Right kidney (tissue), 1 donor: Measurements from ENCODE around the gene CCL22.
A peak's percentile ranks its signal among the peaks of the same experiment; 100 is the strongest.
"Not testable (repeated sequence)": the region's sequence is repeated elsewhere in the genome, so short reads cannot be mapped to it uniquely, and the experiment has no call there.

Experiments used
- DNase-seq: peaks from one replicate; pipeline ENCODE4 v3.0.0-alpha.2; 2016

The CCL22 gene

DNA sequence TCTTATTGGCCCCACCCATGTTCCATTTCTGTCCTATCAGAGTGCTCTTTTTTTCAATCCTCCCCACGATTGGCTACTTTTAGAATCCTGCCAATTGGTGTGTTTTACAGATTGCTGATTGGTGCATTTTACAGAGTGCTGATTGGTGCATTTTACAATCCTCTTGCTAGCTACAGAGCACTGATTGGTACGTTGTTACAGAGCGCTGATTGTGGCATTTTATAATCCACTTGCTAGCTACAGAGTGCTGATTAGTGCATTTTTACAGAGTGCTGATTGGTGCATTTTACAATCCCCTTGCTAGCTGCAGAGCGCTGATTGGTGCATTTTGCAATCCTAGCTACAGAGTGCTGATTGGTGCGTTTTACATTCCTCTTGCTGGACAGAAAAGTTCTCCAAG lies 36.4 kb downstream of the CCL22 start:
- DNase-seq = no peak

DNA sequence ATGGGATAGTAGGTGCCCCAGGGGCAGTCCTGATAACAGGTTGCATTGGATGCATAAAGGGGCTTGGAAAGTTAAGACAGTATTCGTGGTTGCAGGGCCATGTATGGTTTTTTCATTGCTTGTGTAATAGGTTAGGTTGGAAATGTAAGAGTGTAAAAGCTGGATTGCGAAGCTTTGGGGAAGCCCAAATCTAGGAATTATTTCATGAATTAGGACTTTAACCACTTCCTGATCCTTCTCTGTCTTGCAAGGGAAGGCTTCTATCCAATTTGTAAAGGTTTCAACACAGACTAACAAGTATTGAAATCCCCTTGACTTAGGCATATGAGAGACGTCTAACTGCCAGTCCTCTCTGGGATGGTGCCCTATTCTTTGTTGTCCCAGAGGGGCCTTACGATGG lies 38.2 kb downstream of the CCL22 start:
- DNase-seq = no peak

DNA sequence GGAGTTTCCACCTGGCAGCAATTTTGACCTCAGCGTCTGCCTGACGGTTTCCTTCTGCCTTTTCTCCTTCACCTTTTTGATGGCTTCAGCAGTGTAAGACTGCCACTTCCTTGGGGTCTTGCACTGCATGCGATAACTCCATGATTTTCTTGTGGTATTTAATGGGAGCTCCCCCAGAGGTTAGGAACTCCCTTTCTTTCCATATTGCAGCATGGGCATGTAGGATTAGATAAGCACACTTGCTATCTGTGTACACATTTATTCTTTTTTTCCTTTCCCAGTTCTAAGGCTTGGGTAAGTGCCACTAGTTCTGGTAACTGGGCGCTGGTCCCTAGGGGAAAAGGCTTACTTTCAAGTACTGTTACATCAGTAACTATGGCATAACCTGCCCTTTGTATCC lies 38.9 kb downstream of the CCL22 start:
- not testable (repeated sequence) for DNase-seq

DNA sequence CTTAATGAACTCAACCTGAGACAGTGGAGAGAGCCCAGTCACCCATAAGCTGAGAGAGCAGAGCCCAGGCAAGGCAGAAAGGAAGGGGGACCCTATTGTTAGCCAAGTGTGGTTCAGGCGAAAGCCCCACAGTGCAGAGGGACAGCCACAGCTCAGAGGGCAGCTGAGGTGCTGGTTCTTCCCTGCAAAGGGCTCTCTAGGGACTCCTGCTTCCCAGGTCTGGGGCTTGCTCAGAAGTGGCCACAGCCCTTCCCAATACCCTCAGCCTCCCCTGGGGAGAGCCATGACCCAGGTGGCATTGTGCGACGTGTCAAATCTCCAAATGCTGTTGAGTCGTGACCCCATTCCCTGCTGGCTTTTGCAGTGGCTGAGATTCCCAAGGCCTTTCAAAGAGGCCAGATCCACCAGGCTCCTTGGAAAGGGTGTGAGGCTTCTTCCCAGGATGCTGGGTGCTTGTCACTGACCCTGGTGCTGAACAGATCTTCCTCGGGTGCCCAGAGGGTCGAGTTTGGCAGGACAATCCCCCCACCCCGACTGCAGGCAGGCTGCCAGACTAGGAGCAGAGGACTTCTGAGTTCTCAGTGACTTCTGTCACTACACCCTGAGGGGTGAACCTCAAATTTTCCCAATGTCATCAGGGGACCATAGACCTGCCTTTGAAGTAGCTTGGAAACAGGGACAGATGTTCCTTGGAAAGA lies 43.5 kb downstream of the CCL22 start:
- no peak for DNase-seq

DNA sequence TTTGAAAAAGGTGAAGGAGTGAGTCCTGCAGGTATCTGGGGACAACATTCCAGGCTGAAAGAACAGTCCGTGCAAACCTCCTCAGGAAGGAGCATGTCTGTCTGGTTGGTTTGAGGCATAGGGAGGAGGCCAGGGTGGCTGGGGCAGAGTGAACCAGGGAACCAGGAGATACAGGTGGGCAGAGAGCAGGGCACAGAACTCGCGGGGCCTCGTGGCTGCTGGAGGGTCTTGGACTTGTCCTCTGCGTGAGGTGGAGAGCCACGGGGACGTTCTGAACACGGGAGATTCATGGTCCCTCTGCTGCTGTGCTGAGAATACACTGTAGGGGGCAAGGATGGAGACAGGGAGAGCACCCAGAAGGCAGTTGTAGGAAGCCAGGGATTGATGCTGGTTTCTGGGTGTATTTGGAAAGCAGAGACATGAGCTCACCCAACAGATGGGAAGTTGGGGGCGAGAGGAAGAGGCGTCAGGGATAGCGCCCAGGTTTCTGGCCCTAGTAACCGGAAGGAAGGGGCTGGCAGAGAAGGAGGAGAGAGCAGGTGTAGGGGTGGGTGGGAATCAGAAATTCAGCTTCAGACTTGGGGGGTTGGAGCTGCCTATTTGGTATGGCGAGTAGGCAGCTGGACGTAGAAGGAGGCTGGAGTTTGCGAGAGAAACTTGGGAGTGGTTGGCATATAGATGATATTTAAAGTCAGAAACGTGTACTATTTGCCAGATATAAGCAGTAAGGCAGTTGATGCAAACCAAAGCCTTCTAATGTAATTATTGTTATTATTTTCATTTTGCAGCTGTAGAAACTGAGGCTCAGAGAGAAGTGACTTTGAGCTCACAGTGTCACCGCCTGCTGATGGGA lies 45.6 kb downstream of the CCL22 start, which contains the start of gene CCL17:
CCL17 (plus strand) TSS at position 803 of the 853 bp plus-strand sequence. CDS start 9,166 bp downstream, outside the sequence.
- DNase-seq = no peak

DNA sequence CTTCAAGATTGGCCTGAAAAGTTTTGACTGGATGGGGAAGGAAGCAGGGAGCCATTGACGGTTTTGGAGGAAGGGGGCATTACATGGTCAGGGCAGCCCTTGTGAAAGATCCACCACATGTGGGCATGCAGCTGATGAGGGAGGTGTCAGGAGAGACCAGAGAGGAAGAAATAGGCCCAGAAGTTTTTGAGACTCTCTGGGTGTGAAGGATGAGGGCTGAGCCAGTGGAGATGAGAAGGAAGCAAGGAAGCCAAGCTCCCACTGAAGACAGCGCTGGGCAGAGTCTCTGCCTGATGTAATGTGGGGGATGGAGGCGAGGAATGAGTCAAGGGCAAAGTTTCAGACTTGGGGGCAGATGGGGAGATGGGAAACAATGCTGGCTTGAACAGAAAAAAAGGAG lies 46.5 kb downstream of the CCL22 start:
- no peak for DNase-seq

DNA sequence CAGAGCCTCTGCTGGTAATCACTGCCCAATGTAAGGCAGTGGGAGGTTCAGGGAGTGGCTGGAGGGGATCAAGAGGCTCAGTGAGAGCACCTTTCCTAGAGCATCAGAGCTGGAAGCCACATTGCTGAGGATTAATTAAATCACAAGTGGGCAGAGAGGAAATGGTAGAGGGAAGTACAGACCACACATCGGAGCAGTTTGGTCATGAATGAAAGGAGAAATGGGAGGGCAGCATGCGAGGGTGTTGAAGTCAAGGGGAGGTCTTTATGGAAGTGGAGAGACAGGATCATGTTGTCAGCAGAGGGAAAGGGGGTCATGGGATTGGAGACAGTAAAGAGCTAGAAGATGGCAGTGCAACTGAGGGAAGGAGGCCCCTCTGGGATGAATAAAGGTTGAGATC lies 48.3 kb downstream of the CCL22 start:
- DNase-seq = no peak

DNA sequence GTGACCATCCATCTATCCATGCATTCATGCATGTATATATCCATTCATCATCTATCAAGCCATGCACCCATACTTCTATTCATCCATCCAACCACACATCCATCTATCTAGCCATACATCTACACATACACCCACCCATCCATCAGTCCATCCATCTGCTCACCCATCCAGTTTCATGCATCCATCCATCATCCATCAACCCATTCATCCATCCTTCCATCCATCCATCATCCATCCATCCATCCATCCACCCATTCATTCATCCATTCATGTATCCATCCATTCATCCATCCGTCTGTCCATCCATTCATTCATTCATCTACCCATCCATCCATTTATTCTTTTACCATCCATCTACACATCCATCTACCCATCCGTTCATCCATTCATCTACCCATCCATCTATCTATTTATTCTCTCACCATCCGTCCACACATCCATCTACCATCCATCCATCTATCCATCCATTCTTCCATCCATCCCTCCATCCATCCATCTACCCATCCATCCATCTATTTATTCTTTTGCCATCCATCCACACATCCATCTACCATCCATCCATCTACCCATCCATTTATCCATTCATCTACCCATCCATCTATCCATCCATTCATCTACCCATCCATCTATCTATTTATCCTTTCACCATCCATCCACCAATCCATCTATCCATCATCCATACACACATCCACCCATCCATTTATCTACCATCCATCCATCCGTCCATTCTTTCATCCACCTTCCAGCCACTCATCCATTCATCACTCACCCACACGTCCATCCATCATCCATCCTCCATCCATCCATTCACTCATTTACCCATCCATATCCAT lies 49.2 kb downstream of the CCL22 start:
- DNase-seq = no peak

DNA sequence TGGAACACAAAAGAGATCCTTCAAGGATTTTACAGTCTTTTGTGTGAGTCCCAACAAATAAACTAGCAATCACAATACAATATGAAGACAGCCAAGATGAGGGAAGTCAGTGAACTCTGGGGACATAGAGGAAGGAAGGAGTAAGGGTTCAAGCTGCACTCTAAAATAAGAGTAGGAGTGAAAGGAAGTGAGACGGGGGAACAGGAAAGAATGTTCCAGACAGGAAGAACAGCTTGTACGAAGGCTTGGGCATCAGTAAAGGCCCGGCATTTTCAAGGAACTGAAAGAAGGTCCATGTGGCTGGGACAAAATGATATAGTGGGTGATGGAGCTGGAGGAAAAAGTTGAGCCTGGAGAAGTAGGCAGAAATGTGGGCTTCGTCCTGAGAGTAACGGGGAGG lies 50.5 kb downstream of the CCL22 start:
- DNase-seq = no peak

DNA sequence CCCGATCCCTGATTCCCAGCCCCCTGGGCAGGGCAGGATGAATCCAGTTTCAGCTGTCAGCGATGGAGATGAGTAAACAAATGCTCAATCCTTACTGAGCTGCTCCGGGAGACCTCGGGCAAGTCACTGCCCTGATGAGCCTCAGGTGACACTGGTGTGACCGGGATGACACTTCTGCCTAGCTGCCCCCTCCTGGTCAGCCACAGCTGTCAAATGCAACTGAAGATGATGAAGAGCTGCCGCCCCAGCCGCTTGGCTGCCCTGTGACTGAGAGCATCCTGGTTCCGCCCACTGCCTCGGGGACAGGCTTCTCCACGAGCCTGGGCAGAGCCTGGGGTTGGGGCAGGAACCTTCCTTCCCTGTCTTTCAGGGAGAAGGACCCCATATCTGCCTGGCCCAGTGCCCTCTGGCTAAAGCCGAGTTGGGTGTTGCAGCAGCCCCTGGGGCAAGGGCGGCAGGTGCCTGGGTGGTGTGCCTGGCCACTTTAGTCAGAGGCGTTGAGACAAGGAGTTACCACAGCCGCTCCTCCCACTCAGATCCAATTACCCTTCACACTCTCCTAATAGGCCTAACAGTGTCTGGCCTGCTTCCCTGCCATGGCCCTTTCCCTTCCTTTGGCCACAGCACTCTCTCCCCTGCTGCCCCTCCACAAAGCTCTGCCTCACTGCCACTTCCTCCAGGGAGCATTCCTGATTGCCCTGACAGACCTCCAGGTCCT lies 51.4 kb downstream of the CCL22 start:
- DNase-seq = peak; percentile 21

DNA sequence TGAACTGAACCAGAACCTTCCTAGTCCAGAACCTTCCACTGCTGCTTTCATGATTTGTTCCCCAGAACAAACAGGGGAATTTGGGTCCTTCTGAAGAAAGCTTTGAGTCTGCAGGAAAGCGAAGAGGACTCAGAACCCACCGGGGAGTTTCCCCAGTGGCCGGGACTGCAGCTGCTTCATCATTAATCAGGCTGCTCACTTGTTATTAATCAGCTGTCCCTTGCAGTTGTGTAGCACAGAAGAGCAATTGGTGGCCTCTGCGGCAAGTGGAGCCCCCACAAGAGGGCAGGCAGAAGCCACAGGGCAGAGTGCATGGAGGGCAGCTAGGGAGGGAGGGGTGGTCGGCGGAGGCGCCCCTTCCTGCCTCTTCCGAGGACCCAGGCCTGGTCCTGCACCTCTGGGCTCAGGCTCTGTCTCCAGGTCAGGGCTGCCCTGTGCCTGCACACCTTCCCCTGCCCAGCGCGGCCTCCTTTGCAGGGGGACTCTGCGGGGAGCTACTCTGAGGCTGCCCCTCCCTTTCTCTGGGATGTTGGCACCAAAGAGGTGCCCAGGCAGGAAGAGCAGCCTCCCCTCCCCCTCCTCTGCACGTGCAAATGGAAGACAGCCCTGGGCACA lies 52.9 kb downstream of the CCL22 start:
- no peak for DNase-seq

DNA sequence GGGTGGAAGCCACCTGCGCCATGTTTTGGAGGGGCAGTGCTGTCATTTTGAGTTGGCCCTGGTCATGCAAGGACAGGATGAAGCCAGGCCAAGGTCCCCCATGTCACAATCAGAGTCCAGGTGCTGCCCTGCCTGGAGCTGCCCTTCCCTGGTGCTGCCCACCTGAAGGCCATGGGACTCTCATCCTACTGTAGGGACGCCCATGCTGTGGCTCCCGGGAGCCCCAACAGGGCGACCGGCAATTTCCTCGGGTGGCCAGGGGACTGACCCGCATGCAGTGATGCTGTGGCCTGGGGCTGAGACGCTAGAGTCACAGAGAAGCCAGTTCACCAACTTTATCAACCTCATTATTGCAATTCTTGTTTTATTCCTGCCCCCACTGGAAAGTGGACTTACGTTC lies 54.0 kb downstream of the CCL22 start:
- no peak for DNase-seq

DNA sequence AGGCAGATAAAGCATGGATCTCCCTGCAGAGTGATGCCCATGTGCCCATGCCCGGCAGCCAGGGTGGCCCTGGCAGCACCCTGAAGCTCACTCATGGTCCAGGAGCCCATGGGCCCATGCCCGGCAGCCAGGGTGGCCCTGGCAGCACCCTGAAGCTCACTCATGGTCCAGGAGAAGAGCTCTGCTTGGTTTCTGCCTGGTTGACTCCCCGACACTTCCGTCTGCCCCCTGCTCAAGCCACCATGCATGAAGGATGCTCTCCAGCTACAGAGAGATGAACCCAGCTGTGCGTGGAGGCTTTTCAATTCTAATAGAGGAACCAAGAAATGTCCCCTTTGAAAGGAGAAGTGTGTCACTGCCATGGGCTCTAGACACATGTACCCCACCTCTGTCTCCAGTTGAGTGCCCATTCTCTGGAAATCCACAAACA lies 54.7 kb downstream of the CCL22 start:
- no peak for DNase-seq

DNA sequence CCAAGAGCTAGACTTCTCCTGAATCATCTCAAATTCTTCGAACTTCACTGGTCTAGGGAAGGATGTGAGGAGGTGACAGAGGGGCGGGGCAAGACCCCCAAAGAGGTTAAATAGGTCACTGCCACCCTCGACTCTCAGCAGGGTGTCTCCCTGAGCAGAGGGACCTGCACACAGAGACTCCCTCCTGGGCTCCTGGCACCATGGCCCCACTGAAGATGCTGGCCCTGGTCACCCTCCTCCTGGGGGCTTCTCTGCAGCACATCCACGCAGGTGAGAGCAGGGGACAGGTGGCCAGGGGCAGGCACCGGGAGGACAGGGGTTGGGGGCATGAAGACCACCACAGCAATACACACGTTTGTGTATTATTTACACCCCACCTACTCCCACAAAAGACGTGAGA lies 55.1 kb downstream of the CCL22 start:
- DNase-seq = no peak
